ENCODE data around the gene CRISP1. TPM values are rescaled to one million over a fixed set of nuclear protein-coding genes. Genes with fewer than 3 reads are reported as not detected.

CRISP1 gene
- not detected in 2 replicates for total RNA-seq

GRCh38 chr6:49866485-49866943 is at the start of gene CRISP1:
TSS of gene CRISP1 (minus strand) at chr6:49866535. CDS start at chr6:49857400, 9,135 bp downstream.

GRCh38 chr6:49787176-49787575 is 79.2 kb downstream of the CRISP1 start, which contains the start of gene PGK2:
TSS of gene PGK2 (minus strand) at chr6:49787285. CDS start at chr6:49787187, 98 bp downstream.

Other genes starting within 250 kb of the CRISP1 start
- not detected in 2 replicates for gene RHAG, start 229.7 kb downstream of the CRISP1 start, total RNA-seq
- gene CRISP2, start 153.0 kb downstream of the CRISP1 start, total RNA-seq = not detected in 2 replicates
- not detected in 2 replicates for gene CRISP3, start 122.1 kb downstream of the CRISP1 start, total RNA-seq
- not detected in 2 replicates for gene PGK2, start 79.2 kb downstream of the CRISP1 start, total RNA-seq
- not detected in 2 replicates for gene DEFB114, start 97.6 kb upstream of the CRISP1 start, total RNA-seq
- gene DEFB113, start 103.1 kb upstream of the CRISP1 start, total RNA-seq = not detected in 2 replicates
- not detected in 2 replicates for gene DEFB110, start 155.5 kb upstream of the CRISP1 start, total RNA-seq
- gene DEFB112, start 183.4 kb upstream of the CRISP1 start, total RNA-seq = not detected in 2 replicates

Data from tracheal epithelial cell (primary cell).